SK-N-SH treated with all-trans-retinoic acid at 6 μM for 48 hours (cell line): ENCODE measurements around the gene LY6G5B.

ENCODE experiments used
- ATAC-seq: fragments of 200-7000 bp; cut with Tn5 transposase; 3 replicates; pipeline ENCODE4 v1.9.1; 2020; ENCODE audit warnings: mild to moderate bottlenecking, moderate library complexity
- ARNTL ChIP-seq: fragments of 450-650 bp; formaldehyde crosslinking; IDR thresholded peaks from 2 replicates; pipeline ENCODE4 v1.5.0; 2020; ENCODE audit warnings: low read depth, mild to moderate bottlenecking, moderate library complexity, borderline replicate concordance
- BACH2 ChIP-seq: fragments of 250-450 bp; sonication (Bioruptor Pico); IDR thresholded peaks from 2 replicates; pipeline ENCODE4 v1.9.0; 2021; ENCODE audit warnings: mild to moderate bottlenecking, borderline replicate concordance
- CREB5 ChIP-seq: fragments of 250-450 bp; sonication (Bioruptor Pico); IDR thresholded peaks from 2 replicates; pipeline ENCODE4 v1.5.1; 2020; ENCODE audit warnings: low read depth, mild to moderate bottlenecking, moderate library complexity
- CSDC2 ChIP-seq: fragments of 250-450 bp; sonication (Bioruptor Pico); IDR thresholded peaks from 2 replicates; pipeline ENCODE4 v1.5.0; 2020; ENCODE audit warnings: mild to moderate bottlenecking, moderate library complexity
- ESRRG ChIP-seq: fragments of 250-450 bp; sonication (Bioruptor Pico); IDR thresholded peaks from 2 replicates; pipeline ENCODE4 v1.6.1; 2021; ENCODE audit warnings: mild to moderate bottlenecking
- GLIS3 ChIP-seq: fragments of 250-450 bp; sonication (Bioruptor Pico); IDR thresholded peaks from 2 replicates; pipeline ENCODE4 v1.5.0; 2020; ENCODE audit warnings: mild to moderate bottlenecking, moderate library complexity
- ISL1 ChIP-seq: fragments of 250-450 bp; sonication (Bioruptor Pico); IDR thresholded peaks from 2 replicates; pipeline ENCODE4 v2.1.2; 2022; ENCODE audit warnings: mild to moderate bottlenecking, moderate library complexity
- OSR1 ChIP-seq: fragments of 250-450 bp; sonication (Bioruptor Pico); IDR thresholded peaks from 2 replicates; pipeline ENCODE4 v1.8.0; 2022; ENCODE audit warnings: moderate library complexity, mild to moderate bottlenecking, inconsistent platforms
- PATZ1 ChIP-seq: fragments of 250-450 bp; sonication (Bioruptor Pico); IDR thresholded peaks from 2 replicates; pipeline ENCODE4 v1.8.0; 2020; ENCODE audit warnings: mild to moderate bottlenecking, moderate library complexity, borderline replicate concordance
- PPARA ChIP-seq: fragments of 250-450 bp; sonication (Bioruptor Pico); IDR thresholded peaks from 2 replicates; pipeline ENCODE4 v1.5.0; 2020; ENCODE audit warnings: mild to moderate bottlenecking, borderline replicate concordance
- RARB ChIP-seq: fragments of 250-450 bp; sonication (Bioruptor Pico); IDR thresholded peaks from 2 replicates; pipeline ENCODE4 v1.8.0; 2021; ENCODE audit warnings: mild to moderate bottlenecking, moderate library complexity
- SNAI2 ChIP-seq: fragments of 250-450 bp; sonication (Bioruptor Pico); IDR thresholded peaks from 2 replicates; pipeline ENCODE4 v1.5.0; 2020; ENCODE audit warnings: mild to moderate bottlenecking, moderate library complexity
- TCF4 ChIP-seq: fragments of 250-450 bp; sonication (Bioruptor Pico); IDR thresholded peaks from 2 replicates; pipeline ENCODE4 v1.8.0; 2021; ENCODE audit warnings: mild to moderate bottlenecking, moderate library complexity, borderline replicate concordance
- TOX ChIP-seq: fragments of 250-450 bp; sonication (Bioruptor Pico); IDR thresholded peaks from 2 replicates; pipeline ENCODE4 v1.8.0; 2021; ENCODE audit warnings: mild to moderate bottlenecking, moderate library complexity, borderline replicate concordance
- TSHZ2 ChIP-seq: fragments of 250-450 bp; sonication (Bioruptor Pico); IDR thresholded peaks from 2 replicates; pipeline ENCODE4 v1.5.0; 2020; ENCODE audit warnings: mild to moderate bottlenecking, moderate library complexity
- ZC3H10 ChIP-seq: fragments of 250-450 bp; sonication (Bioruptor Pico); IDR thresholded peaks from 2 replicates; pipeline ENCODE4 v1.5.1; 2021; ENCODE audit warnings: mild to moderate bottlenecking, moderate library complexity
- ZFP3 ChIP-seq: fragments of 250-450 bp; sonication (Bioruptor Pico); IDR thresholded peaks from 2 replicates; pipeline ENCODE4 v1.5.0; 2020; ENCODE audit warnings: mild to moderate bottlenecking, moderate library complexity
- ZFP30 ChIP-seq: fragments of 450-650 bp; formaldehyde crosslinking; IDR thresholded peaks from 2 replicates; pipeline ENCODE4 v1.5.0; 2022; ENCODE audit warnings: mild to moderate bottlenecking, moderate library complexity
- ZNF565 ChIP-seq: fragments of 450-650 bp; formaldehyde crosslinking; conservative IDR thresholded peaks from 2 replicates; pipeline ENCODE4 v1.5.0; 2020; ENCODE audit warnings: low read depth, mild to moderate bottlenecking, moderate library complexity
- ZNF70 ChIP-seq: fragments of 450-650 bp; formaldehyde crosslinking; IDR thresholded peaks from 2 replicates; pipeline ENCODE4 v1.5.0; 2020; ENCODE audit warnings: mild to moderate bottlenecking, moderate library complexity
- ZNF8 ChIP-seq: fragments of 450-650 bp; formaldehyde crosslinking; IDR thresholded peaks from 2 replicates; pipeline ENCODE4 v1.5.0; 2020; ENCODE audit warnings: mild to moderate bottlenecking, moderate library complexity
- TF ChIP-seq, protein P1 (sequence below): fragments of 250-450 bp; sonication (Bioruptor Pico); IDR thresholded peaks from 2 replicates; pipeline ENCODE4 v1.8.0; 2021; ENCODE audit warnings: low read depth, mild to moderate bottlenecking, moderate library complexity, borderline replicate concordance
- TF ChIP-seq, protein P2 (sequence below): fragments of 250-450 bp; sonication (Bioruptor Pico); IDR thresholded peaks from 2 replicates; pipeline ENCODE4 v1.5.1; 2021; ENCODE audit warnings: mild to moderate bottlenecking, moderate library complexity

LY6G5B gene

GRCh38 chr6:31687321-31687720 is 17.5 kb downstream of the LY6G5B start:
- TF ChIP-seq TCF4 (CRISPR knock-in tag) (no peak), ZNF565 (no peak), BACH2 (CRISPR knock-in tag) (no peak), ARNTL (no peak), SNAI2 (no peak), TOX (no peak), ZC3H10 (no peak), PPARA (CRISPR knock-in tag) (no peak), ZFP3 (no peak), OSR1 (CRISPR knock-in tag) (no peak), PATZ1 (no peak), RARB (CRISPR knock-in tag) (no peak), ISL1 (CRISPR knock-in tag) (no peak), ZFP30 (CRISPR knock-in tag) (no peak), TSHZ2 (CRISPR knock-in tag) (no peak), CREB5 (CRISPR knock-in tag) (no peak), ZNF8 (no peak)
- TF ChIP-seq, protein P1, sequence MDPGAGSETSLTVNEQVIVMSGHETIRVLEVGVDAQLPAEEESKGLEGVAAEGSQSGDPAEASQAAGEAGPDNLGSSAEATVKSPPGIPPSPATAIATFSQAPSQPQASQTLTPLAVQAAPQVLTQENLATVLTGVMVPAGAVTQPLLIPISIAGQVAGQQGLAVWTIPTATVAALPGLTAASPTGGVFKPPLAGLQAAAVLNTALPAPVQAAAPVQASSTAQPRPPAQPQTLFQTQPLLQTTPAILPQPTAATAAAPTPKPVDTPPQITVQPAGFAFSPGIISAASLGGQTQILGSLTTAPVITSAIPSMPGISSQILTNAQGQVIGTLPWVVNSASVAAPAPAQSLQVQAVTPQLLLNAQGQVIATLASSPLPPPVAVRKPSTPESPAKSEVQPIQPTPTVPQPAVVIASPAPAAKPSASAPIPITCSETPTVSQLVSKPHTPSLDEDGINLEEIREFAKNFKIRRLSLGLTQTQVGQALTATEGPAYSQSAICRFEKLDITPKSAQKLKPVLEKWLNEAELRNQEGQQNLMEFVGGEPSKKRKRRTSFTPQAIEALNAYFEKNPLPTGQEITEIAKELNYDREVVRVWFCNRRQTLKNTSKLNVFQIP (CRISPR knock-in tag): no peak
- TF ChIP-seq, protein P2, sequence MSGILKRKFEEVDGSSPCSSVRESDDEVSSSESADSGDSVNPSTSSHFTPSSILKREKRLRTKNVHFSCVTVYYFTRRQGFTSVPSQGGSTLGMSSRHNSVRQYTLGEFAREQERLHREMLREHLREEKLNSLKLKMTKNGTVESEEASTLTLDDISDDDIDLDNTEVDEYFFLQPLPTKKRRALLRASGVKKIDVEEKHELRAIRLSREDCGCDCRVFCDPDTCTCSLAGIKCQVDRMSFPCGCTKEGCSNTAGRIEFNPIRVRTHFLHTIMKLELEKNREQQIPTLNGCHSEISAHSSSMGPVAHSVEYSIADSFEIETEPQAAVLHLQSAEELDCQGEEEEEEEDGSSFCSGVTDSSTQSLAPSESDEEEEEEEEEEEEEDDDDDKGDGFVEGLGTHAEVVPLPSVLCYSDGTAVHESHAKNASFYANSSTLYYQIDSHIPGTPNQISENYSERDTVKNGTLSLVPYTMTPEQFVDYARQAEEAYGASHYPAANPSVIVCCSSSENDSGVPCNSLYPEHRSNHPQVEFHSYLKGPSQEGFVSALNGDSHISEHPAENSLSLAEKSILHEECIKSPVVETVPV (CRISPR knock-in tag): no peak
- ATAC-seq: no peak

GRCh38 chr6:31687860-31688693 is 18.3 kb downstream of the LY6G5B start:
- ATAC-seq: no peak
- TF ChIP-seq RARB (CRISPR knock-in tag): no peak
- TF ChIP-seq ZNF70: no peak
- TF ChIP-seq GLIS3: no peak
- no peak for TF ChIP-seq ZNF565
- no peak for TF ChIP-seq ZFP30 (CRISPR knock-in tag)
- TF ChIP-seq TCF4 (CRISPR knock-in tag): no peak
- no peak for TF ChIP-seq ZNF8
- TF ChIP-seq ZFP3: no peak
- no peak for TF ChIP-seq ESRRG (CRISPR knock-in tag)
- TF ChIP-seq CSDC2 (CRISPR knock-in tag): no peak
- no peak for TF ChIP-seq TOX
- no peak for TF ChIP-seq ISL1 (CRISPR knock-in tag)
- TF ChIP-seq CREB5 (CRISPR knock-in tag): no peak
- TF ChIP-seq, protein P2 (CRISPR knock-in tag): no peak
- no peak for TF ChIP-seq ARNTL
